Activated T-helper 1 cell treated with anti-CD3 and anti-CD28 coated beads, Interleukin-12 subunit alpha, Interleukin-12 subunit beta, Interleukin-2, Interleukin-4 antibody, amounts not matched to agents 30 ng/mL and 10 ng/mL and 1 ng/mL, durations not matched to agents 14 hours and 24 hours and 36 hours (primary cell): ENCODE data around the gene RHOJ. TPM values are rescaled to one million over a fixed set of nuclear protein-coding genes. Genes with fewer than 3 reads are reported as not detected.
"Not testable (repeated sequence)": the region's sequence is repeated elsewhere in the genome, so short reads cannot be mapped to it uniquely, and the experiment has no call there.

Experiments used
- DNase-seq: peaks from one replicate; pipeline ENCODE4 v3.0.0; 2021; ENCODE audit warnings: low spot score
- H3K27ac Mint-ChIP-seq: one replicate; pipeline ENCODE4 v1.8.0; 2021; ENCODE audit warnings: mild to moderate bottlenecking, mixed read lengths
- H3K27me3 Mint-ChIP-seq: one replicate; pipeline ENCODE4 v1.8.0; 2022; ENCODE audit warnings: mild to moderate bottlenecking, moderate library complexity, mixed read lengths; ENCODE audit not compliant: insufficient read depth
- H3K36me3 Mint-ChIP-seq: one replicate; pipeline ENCODE4 v1.8.0; 2021; ENCODE audit warnings: low read depth, mixed read lengths
- H3K4me1 Mint-ChIP-seq: one replicate; pipeline ENCODE4 v1.8.0; 2021; ENCODE audit warnings: low read depth, mixed read lengths
- H3K4me3 Mint-ChIP-seq: one replicate; pipeline ENCODE4 v1.8.0; 2021; ENCODE audit warnings: mild to moderate bottlenecking, moderate library complexity, mixed read lengths
- H3K9me3 Mint-ChIP-seq: one replicate; pipeline ENCODE4 v1.8.0; 2021; ENCODE audit warnings: mixed read lengths
- intact Hi-C: fragments of 100-400 bp; cut with micrococcal nuclease; formaldehyde crosslinking; loops from one replicate; pipeline ENCODE4 v1.15.1; 2024
- total RNA-seq: library from RNA; stranded (reverse); gene quantifications from 2 replicates; pipeline ENCODE4 v1.2.3, GENCODE V29; 2022

The RHOJ gene
- total RNA-seq, 1 donor from 2014 or later = not detected

DNA sequence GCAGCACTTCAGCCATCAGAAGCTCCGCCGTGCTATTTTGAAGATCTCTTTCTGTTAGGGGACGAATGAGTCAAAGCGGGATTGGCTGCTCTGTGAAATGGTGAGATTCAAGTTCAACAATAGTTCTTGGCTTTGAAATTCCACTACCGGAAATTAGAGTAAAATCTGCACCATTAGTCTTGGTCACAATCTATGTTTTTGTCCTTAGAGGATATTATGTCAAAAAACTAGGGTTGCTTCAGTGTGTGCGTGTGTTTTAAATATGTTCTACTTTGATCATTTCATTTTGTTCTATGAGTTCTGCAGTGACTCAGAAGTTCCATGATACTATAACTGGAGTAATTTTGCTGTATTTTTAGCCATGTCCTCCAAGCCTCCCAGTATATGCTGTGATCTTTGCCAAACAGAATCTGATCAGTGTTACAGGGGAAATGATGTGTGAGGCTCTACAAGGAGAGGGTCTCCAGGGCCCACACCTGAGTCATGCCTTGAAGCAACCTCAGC, 91.9 kb downstream of the RHOJ start:
- Mint-ChIP-seq H3K27ac (no peak overlapping the region), H3K4me3 (no peak overlapping the region), H3K27me3 (peaks cover 6% of the 10 kb centered on the region), H3K9me3 (no peaks in the 10 kb centered on the region), H3K4me1 (peaks cover 23% of the 10 kb centered on the region), H3K36me3 (no peaks in the 10 kb centered on the region)
- intact Hi-C loops = no loop called here
- no peak for DNase-seq

DNA sequence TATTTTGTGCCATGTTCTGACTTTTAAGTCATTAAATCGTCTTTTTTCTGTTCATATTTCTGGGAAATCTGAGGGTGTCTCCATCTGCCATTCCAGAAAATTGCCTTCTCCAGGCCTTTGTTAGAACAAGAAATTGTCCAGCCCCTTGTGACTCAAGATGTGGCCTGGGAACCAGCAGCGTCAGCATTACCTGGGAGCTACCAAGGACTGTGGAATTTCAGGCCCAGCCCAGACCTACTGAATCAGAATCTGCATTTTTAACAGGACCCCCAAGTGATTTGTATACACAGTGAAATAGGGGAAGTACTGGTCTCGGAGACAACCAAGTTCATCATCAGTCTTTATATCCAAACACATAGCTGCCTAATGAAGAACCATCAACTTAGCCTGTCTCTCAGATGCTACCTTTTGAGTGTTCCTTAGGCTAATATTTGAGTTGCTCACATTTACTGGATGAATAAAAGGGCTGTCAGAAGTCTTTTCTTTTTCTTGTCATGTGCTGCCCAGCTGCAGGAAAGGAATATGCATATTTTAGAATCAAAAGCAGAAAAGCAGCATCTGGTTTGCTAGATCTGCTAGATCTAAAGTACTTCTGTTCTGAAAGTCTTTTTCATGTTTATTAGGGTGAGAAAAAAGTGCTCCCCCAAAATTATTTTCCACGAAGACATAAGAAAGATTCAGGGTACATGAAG, 93.3 kb downstream of the RHOJ start:
- Mint-ChIP-seq H3K27me3 (peaks cover 8% of the 10 kb centered on the region), H3K27ac (no peak overlapping the region), H3K4me3 (no peak overlapping the region), H3K4me1 (peaks cover 23% of the 10 kb centered on the region), H3K9me3 (no peaks in the 10 kb centered on the region), H3K36me3 (no peaks in the 10 kb centered on the region)
- no peak for DNase-seq
- intact Hi-C loops = no loop called here

DNA sequence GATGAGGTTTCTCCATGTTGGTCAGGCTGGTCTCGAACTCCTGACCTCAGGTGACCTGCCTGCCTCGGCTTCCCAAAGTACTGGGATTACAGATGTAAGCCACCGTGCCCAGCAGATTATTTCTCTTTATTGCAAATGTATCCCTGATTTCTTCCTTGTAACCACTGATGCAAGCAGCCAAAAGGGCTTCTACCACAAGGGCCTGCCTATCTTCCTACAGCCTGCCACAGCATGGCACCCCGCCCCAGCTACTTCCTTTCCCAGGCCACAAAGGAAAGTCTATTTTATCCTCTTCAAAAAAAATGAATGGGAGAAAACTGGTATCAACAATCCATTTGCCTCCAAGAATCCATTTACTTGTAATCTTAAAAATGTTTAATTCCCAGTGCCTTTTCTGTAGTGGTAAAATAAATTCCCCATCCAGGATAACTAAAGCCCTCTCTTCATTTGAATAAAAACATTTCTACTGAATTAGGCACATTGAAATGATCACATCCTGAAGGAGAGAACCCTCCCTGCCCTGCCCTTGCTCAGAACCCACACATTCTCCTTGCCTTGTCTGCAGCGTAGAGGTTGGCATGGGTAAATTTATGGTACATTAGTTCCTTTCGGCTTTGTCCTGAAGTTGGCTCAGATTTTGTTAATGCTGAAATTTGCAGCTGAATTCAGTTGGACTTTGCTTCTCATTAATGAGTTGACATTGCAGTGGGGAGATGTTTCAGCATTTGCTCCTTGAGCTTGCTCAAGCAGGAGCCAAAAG, 95.3 kb downstream of the RHOJ start:
- peaks cover 23% of the 10 kb centered on the region for H3K4me1 Mint-ChIP-seq
- H3K27me3 Mint-ChIP-seq = peaks cover 5% of the 10 kb centered on the region
- H3K27ac Mint-ChIP-seq = no peak overlapping the region
- DNase-seq = no peak
- H3K4me3 Mint-ChIP-seq = no peak overlapping the region
- H3K36me3 Mint-ChIP-seq = no peaks in the 10 kb centered on the region
- no peaks in the 10 kb centered on the region for H3K9me3 Mint-ChIP-seq
- intact Hi-C loops = no loop called here

DNA sequence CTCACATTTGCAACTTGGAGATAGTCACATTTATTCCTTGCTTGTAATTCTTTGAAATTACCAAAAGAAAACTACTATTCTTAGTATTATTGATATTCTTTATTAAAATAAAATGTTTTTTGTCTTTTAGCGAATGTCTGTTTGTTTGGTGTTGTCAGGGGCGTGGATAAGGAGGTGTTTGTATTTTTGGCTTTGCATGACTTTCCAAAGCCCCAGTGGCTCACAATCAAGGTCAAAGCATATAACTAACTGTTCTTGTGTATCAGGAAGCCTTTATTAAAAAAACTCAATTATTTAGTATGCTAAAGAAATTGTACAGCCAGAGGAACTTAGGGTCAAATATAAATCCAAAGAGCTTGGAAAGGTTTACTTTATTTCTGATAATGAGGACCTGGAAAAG, 96.6 kb downstream of the RHOJ start:
- H3K27ac Mint-ChIP-seq = no peak overlapping the region
- H3K4me3 Mint-ChIP-seq = no peak overlapping the region
- peaks cover 13% of the 10 kb centered on the region for H3K4me1 Mint-ChIP-seq
- no peaks in the 10 kb centered on the region for H3K36me3 Mint-ChIP-seq
- intact Hi-C loops = no loop called here
- no peaks in the 10 kb centered on the region for H3K9me3 Mint-ChIP-seq
- DNase-seq = no peak
- H3K27me3 Mint-ChIP-seq = peaks cover 5% of the 10 kb centered on the region

DNA sequence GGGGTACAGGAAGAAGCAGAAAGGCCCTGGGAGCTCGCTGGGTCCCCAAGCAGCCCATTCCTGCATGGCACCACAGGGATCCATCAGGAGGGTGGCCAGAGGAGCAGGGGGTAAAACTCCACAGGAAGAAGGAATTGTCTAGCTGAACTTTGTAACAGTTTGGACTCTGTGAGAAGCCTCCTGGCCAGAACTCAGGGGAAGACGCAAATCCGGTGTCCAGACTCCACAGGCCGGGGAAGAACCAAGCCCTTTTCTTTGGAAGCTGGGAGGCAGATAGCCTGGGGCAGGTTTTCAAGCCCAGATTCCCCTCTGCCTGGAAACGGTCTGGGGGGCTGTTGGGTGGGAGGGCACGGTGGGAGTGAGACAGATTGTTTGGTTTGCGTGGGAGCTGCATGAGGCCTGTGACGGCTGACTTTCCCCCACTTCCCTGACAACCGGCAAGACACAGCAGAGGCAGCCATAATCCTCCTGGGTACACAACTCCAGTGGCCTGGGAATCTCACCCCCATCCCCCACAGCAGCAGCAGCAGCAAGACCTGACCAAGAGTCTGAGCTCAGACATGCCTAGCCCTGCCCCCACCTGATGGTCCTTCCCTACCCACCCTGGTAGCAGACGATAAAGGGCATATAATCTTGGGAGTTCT, 97.8 kb downstream of the RHOJ start:
- Mint-ChIP-seq H3K27ac (no peak overlapping the region), H3K36me3 (no peaks in the 10 kb centered on the region), H3K9me3 (no peaks in the 10 kb centered on the region), H3K4me3 (no peak overlapping the region), H3K4me1 (peaks cover 6% of the 10 kb centered on the region), H3K27me3 (peaks cover 7% of the 10 kb centered on the region)
- intact Hi-C loops = no loop called here
- no peak for DNase-seq

DNA sequence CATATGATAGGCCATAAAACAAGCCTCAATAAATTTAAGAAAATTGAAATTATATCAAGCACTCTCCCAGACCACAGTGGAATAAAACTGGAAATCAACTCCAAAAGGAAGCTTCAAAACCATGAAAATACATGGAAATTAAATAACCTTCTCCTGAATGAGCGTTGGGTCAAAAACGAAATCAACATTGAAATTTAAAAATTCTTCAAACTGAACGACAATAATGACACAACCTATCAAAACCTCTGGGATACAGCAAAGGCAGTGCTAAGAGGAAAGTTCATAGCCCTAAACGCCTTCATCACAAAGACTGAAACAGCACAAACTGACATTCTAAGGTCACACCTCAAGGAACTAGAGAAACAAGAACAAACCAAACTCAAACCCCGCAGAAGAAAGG, 100.2 kb downstream of the RHOJ start:
- H3K27me3 Mint-ChIP-seq, intact Hi-C loops, H3K36me3 Mint-ChIP-seq, H3K27ac Mint-ChIP-seq, H3K9me3 Mint-ChIP-seq, H3K4me1 Mint-ChIP-seq, H3K4me3 Mint-ChIP-seq, DNase-seq: not testable (repeated sequence)

DNA sequence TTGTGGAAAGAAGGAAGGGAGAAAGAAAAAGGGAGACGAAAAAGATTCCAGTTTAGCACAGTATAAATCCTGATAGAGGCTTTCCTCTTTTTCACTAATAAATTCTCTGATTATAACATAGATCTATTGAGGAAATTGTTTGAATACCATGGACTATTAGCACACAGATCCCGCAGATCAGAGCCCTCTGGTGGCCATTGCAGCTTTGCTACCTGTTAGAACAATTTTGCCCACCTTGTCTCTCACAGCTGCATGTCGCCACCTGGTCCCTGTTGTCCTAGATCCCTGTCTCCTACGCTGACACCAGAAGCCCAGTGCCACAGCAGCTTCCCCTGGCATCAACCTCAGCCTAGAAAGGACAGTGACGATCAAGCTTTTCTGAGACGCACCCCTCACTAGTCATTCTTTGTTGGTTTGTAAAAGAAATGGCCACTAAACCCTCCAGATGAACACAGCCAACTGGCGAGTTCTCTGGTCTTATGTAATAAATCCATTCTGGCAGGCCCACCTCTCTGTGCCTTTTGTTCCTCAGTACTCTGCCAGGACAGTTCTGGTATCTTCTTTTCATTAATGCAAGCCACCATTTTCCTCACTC, 104.6 kb downstream of the RHOJ start:
- Mint-ChIP-seq H3K4me3 (no peak overlapping the region), H3K27ac (no peak overlapping the region), H3K36me3 (no peaks in the 10 kb centered on the region)

DNA sequence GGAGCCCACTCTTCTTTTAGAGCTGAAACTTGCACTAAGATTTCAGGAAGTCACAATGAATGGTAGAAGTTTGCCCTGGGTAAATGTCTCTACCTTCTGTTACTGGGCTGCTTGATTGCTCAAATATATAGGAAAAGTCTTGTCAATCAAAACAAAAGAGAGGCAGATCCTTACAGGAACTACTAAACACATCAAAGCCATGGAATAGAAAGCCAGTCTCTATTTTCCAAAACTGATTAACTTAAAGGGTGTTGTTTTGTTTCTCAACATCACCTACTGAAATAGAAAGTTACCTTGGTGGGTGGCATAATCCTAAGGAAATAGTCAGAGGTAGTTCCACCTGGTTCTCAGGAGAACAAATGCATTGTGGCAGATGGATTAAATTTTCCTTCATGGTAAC, 114.6 kb downstream of the RHOJ start, which contains the start of gene GPHB5:
TSS of gene GPHB5 (minus strand) at position 101 of the 400 bp plus-strand sequence. CDS start 1,086 bp downstream, outside the sequence.
- H3K4me3 Mint-ChIP-seq = no peak within 1 kb of the TSS
- H3K9me3 Mint-ChIP-seq = no peaks in the 10 kb centered on the region
- H3K36me3 Mint-ChIP-seq = no peaks in the 10 kb centered on the region
- H3K27ac Mint-ChIP-seq = no peak within 1 kb of the TSS
- peaks cover 10% of the 10 kb centered on the region for H3K27me3 Mint-ChIP-seq
- no peak for DNase-seq
- intact Hi-C loops = no loop called here
- no peaks in the 10 kb centered on the region for H3K4me1 Mint-ChIP-seq

More for the DNA sequence above, 104.6 kb downstream of the RHOJ start:
- DNase-seq = no peak
- Mint-ChIP-seq H3K9me3 (no peaks in the 10 kb centered on the region), H3K27me3 (peaks cover 13% of the 10 kb centered on the region), H3K4me1 (no peaks in the 10 kb centered on the region)
- intact Hi-C loops = no loop called here

DNA sequence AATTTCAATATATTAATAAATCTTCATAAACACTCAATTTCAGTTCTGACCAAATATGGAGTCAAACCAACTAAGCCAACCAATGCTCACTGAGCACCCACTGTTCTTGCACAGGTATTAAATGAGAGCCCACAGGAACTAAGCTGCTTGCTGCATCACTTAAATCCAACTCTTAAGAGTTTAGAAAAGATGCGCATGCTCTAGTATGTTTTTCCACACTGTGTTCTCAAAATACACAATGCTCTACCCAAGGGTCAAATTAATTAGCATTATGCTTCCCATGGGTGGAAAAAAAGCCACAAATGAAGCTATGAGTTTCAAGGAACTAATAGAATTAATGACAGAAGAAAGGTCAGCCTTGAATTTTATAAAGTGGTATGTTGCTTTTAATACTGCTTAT, 118.2 kb downstream of the RHOJ start:
- Mint-ChIP-seq H3K9me3 (no peaks in the 10 kb centered on the region), H3K36me3 (no peaks in the 10 kb centered on the region), H3K27ac (no peak overlapping the region), H3K27me3 (peaks cover 5% of the 10 kb centered on the region), H3K4me3 (no peak overlapping the region), H3K4me1 (no peaks in the 10 kb centered on the region)
- intact Hi-C loops = no loop called here
- no peak for DNase-seq

DNA sequence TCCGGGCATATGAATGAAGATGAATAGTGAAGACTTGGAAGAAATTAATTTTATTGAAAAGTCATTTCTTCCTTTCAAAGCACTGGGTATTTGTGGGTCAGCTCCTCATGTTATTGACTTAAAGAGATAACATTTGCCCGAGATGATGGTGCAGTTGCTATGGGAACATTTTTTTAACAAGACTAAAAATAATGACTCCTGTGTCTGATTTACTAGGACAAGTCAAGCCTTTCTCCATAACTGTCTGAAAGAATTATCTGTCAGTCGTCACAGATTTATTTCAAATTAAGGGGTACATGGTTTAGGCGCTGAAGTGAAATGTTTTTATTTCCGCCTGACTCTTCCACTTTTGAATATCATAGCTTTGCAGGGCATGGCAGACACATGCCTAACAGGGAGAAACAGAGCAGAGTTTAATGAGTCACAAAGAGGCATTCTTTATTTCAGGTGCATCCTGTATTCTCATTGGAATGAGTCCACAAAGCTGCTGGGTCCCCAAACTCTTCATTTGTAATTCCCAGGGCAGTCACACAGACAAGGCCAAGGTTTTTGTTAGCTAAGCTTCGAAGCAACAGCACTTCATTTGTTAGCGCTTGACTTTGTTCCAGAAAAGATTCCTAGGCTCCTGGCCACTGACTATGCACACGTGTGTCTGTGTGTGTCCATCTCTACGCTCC, 118.8 kb downstream of the RHOJ start:
- Mint-ChIP-seq H3K27ac (no peak overlapping the region), H3K27me3 (peaks cover 5% of the 10 kb centered on the region), H3K4me1 (no peaks in the 10 kb centered on the region), H3K9me3 (no peaks in the 10 kb centered on the region), H3K36me3 (no peaks in the 10 kb centered on the region), H3K4me3 (no peak overlapping the region)
- DNase-seq = no peak
- intact Hi-C loops = no loop called here

DNA sequence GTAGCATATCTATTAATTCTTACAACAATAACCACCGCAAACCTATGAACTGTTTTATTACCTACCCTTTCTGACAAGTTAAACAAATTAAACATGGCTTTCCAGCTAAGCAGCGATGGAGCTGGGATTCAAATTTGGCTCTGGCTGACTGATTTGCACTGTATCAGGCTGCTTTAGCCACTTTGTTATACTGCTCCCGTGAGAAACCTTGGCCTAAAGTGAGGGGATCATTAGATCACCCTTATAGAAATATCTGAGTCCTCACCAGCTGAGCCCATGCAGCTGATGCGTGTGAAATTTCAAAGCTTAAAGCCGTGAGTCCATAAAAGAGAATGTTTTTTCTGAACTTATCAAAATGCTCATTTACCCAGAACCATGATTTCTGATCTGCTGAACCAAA, 122.6 kb downstream of the RHOJ start:
- no peak overlapping the region for H3K4me3 Mint-ChIP-seq
- no peak for DNase-seq
- no peaks in the 10 kb centered on the region for H3K9me3 Mint-ChIP-seq
- H3K27ac Mint-ChIP-seq = no peak overlapping the region
- peaks cover 5% of the 10 kb centered on the region for H3K27me3 Mint-ChIP-seq
- H3K4me1 Mint-ChIP-seq = no peaks in the 10 kb centered on the region
- intact Hi-C loops = no loop called here
- no peaks in the 10 kb centered on the region for H3K36me3 Mint-ChIP-seq
